Bone marrow (tissue), 2 donors: ENCODE data around the gene DUSP7.

Experiments
- DNase-seq, 2 donors: peaks; one replicate each; lab custom pipeline; 2025; lab: John Stamatoyannopoulos, UW

DUSP7 gene

GRCh38 chr3:52056521-52056967 lies at the start of gene DUSP7:
DUSP7 (minus strand) TSS chr3:52056571; CDS start chr3:52056366, 205 bp downstream.
- DNase-seq, result peak in 1 of 2 donors; percentile 78

- no peak for DNase-seq
Measured at GRCh38 chr3:52104684-52105640, 48.6 kb upstream of the DUSP7 start.

GRCh38 chr3:52102934-52103333 lies 46.6 kb upstream of the DUSP7 start:
- no peak for DNase-seq

- no peak for DNase-seq
Measured at GRCh38 chr3:52099001-52099401, 42.6 kb upstream of the DUSP7 start.

GRCh38 chr3:52097851-52098507 lies 41.6 kb upstream of the DUSP7 start:
- DNase-seq, result no peak

- no peak for DNase-seq
Measured at GRCh38 chr3:52095990-52096775, 39.8 kb upstream of the DUSP7 start.

GRCh38 chr3:52094571-52095485 lies 38.5 kb upstream of the DUSP7 start:
- DNase-seq, result no peak

- no peak for DNase-seq
Measured at GRCh38 chr3:52093756-52094545, 37.6 kb upstream of the DUSP7 start.

GRCh38 chr3:52092891-52093290 lies 36.5 kb upstream of the DUSP7 start:
- DNase-seq, result no peak

GRCh38 chr3:52092271-52092660 lies 35.9 kb upstream of the DUSP7 start:
- no peak for DNase-seq

GRCh38 chr3:52091586-52092270 lies 35.4 kb upstream of the DUSP7 start:
- DNase-seq, result no peak

- no peak for DNase-seq
Measured at GRCh38 chr3:52090933-52091468, 34.6 kb upstream of the DUSP7 start.

GRCh38 chr3:52090131-52090932 lies 34.0 kb upstream of the DUSP7 start:
- no peak for DNase-seq

- DNase-seq, result no peak
Measured at GRCh38 chr3:52089691-52090090, 33.3 kb upstream of the DUSP7 start.

- peak in 1 of 2 donors; percentile 21 for DNase-seq
Measured at GRCh38 chr3:52088445-52089367, 32.3 kb upstream of the DUSP7 start.

GRCh38 chr3:52087731-52088130 lies 31.4 kb upstream of the DUSP7 start:
- no peak for DNase-seq

GRCh38 chr3:52086976-52087663 lies 30.7 kb upstream of the DUSP7 start:
- peak in 1 of 2 donors; percentile 76 for DNase-seq
